Osteoblast (primary cell): ENCODE results near the gene CCL13. TPM values are rescaled to one million over a fixed set of nuclear protein-coding genes. Genes with fewer than 3 reads are reported as not detected.

Experiments
- DNase-seq: peaks from one replicate; pipeline ENCODE4 v3.0.0; 2011; ENCODE audit warnings: low spot score, mixed read lengths; ENCODE audit not compliant: insufficient read length; ENCODE audit errors: missing footprints
- H2AFZ ChIP-seq: 2 replicates; pipeline ENCODE4 v1.6.0; 2011; ENCODE audit warnings: mild to moderate bottlenecking, low read length
- H3K27ac ChIP-seq: 2 replicates; pipeline ENCODE4 v1.5.1; 2011; ENCODE audit warnings: mild to moderate bottlenecking, low read depth, low read length, moderate library complexity
- H3K27me3 ChIP-seq: 2 replicates; pipeline ENCODE4 v1.6.0; 2012; ENCODE audit warnings: mild to moderate bottlenecking, control low read depth, inconsistent platforms, low read length, moderate library complexity; ENCODE audit not compliant: insufficient read depth
- H3K36me3 ChIP-seq: 2 replicates; pipeline ENCODE4 v1.5.1; 2011; ENCODE audit warnings: mild to moderate bottlenecking, low read length, control low read depth, moderate library complexity; ENCODE audit not compliant: insufficient read depth
- H3K4me1 ChIP-seq: 2 replicates; pipeline ENCODE4 v1.5.1; 2011; ENCODE audit warnings: mild to moderate bottlenecking, low read length, control low read depth, moderate library complexity; ENCODE audit not compliant: insufficient read depth
- H3K4me2 ChIP-seq: 2 replicates; pipeline ENCODE4 v1.6.0; 2011; ENCODE audit warnings: mild to moderate bottlenecking, low read length; ENCODE audit not compliant: insufficient read depth
- H3K4me3 ChIP-seq: fragments of 200-600 bp; sonication (generic); 3 replicates; pipeline ENCODE4 v1.5.1; 2012; ENCODE audit warnings: mild to moderate bottlenecking, low read length, inconsistent platforms; ENCODE audit not compliant: insufficient read depth
- H3K79me2 ChIP-seq: 2 replicates; pipeline ENCODE4 v1.6.0; 2012; ENCODE audit warnings: mild to moderate bottlenecking, low read length, control low read depth, inconsistent platforms; ENCODE audit not compliant: insufficient read depth
- H3K9me3 ChIP-seq: 2 replicates; pipeline ENCODE4 v1.5.1; 2011; ENCODE audit warnings: low read depth, low read length, control low read depth
- H4K20me1 ChIP-seq: 2 replicates; pipeline ENCODE4 v1.6.0; 2012; ENCODE audit warnings: mild to moderate bottlenecking, low read length, control low read depth; ENCODE audit not compliant: insufficient read depth
- total RNA-seq: library from RNA; depleted of rRNA; stranded (reverse); fragments of >200 nt; gene quantifications from 2 replicates; pipeline ENCODE4 v1.2.3, GENCODE V29; 2012
- TF ChIP-seq, protein P1 (sequence below): IDR thresholded peaks from 2 replicates; pipeline ENCODE4 v1.5.1; 2011; ENCODE audit warnings: mild to moderate bottlenecking, low read depth, low read length, moderate library complexity; ENCODE audit errors: extremely low read depth

CCL13 gene
- total RNA-seq, 1 donor: 0.36 TPM

DNA sequence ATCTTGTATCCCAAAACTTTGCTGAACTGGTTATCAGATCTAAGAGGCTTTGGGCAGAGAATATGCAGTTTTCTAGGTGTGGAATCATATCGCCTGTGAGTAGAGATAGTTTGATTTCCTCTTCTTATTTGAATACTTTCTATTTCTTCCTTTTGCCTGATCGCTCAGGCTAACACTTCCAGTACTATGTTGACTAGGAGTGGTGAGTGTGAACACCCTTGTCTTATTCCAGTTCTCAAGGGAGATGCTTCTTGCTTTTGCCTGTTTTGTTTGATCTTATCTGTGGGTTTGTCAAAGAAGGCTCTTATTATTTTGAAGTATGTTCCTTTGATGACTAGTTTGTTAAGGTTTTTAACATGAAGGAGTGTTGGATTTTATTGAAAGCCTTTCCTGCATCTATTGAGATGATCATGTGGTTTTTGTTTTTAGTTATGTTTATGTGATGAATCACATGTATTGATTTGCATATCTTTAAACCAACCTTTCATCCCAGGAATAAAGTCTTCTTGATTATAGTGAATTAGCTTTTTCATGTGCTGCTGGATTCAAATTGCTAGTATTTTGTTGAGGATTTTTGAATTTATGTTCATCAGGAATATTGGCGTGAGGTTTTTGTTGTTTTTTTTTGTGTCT lies 17.0 kb upstream of the CCL13 start:
- TF ChIP-seq, protein P1, sequence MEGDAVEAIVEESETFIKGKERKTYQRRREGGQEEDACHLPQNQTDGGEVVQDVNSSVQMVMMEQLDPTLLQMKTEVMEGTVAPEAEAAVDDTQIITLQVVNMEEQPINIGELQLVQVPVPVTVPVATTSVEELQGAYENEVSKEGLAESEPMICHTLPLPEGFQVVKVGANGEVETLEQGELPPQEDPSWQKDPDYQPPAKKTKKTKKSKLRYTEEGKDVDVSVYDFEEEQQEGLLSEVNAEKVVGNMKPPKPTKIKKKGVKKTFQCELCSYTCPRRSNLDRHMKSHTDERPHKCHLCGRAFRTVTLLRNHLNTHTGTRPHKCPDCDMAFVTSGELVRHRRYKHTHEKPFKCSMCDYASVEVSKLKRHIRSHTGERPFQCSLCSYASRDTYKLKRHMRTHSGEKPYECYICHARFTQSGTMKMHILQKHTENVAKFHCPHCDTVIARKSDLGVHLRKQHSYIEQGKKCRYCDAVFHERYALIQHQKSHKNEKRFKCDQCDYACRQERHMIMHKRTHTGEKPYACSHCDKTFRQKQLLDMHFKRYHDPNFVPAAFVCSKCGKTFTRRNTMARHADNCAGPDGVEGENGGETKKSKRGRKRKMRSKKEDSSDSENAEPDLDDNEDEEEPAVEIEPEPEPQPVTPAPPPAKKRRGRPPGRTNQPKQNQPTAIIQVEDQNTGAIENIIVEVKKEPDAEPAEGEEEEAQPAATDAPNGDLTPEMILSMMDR: no peak
- no peaks in the 10 kb centered on the region for H3K9me3 ChIP-seq
- no peak for DNase-seq

DNA sequence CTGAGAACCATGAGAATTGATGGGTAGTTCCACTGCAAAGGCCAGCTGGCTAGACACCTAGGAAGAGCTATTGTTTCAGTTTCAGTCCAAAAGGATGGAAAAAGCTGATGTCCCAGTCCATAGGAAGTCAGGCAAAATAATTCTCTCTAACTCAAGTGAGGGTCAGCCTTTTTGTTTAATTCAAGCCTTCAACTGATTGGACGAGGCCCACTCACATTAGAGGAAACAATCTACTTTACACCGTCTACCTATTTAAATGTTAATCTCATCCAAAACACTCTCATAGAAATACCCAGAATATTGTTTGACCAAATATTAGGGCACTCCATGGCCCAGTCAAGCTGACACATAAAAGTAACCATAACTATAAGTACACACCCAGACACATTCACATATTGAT lies 14.4 kb upstream of the CCL13 start:
- DNase-seq: no peak
- Histone ChIP-seq H3K4me2 (no peak overlapping the region), H3K4me3 (no peak overlapping the region)

More for the DNA sequence above, 17.0 kb upstream of the CCL13 start:
- Histone ChIP-seq H3K27ac (no peak overlapping the region), H3K4me2 (no peak overlapping the region), H3K36me3 (no peaks in the 10 kb centered on the region), H2AFZ (no peak overlapping the region), H3K4me1 (no peaks in the 10 kb centered on the region), H3K79me2 (no peaks in the 10 kb centered on the region), H3K27me3 (no peaks in the 10 kb centered on the region), H4K20me1 (no peaks in the 10 kb centered on the region), H3K4me3 (no peak overlapping the region)

DNA sequence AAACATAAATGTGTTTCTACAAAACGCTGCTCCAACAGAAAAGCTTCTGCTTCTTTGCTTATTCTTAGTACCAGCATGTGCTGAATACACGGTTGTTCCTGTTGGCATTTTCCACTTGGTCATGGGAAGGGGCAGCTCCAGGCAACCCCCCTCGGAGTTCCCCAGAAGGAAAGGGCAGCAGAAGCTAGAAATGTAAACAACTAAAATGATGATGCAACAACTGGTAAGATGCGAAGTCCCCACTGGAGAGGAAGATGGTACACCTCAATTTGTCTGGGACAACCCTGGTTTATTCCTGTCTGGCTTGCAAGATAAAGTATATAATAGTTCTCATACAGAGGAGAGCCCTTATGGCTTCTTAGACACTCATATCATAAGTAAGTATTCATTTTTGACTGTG lies 9.2 kb upstream of the CCL13 start:
- no peaks in the 10 kb centered on the region for H3K36me3 ChIP-seq
- TF ChIP-seq, protein P1: no peak
- H3K27me3 ChIP-seq: no peaks in the 10 kb centered on the region
- H4K20me1 ChIP-seq: no peaks in the 10 kb centered on the region
- no peak overlapping the region for H3K4me3 ChIP-seq
- H3K27ac ChIP-seq: no peak overlapping the region
- H3K9me3 ChIP-seq: no peaks in the 10 kb centered on the region
- H3K4me2 ChIP-seq: no peak overlapping the region
- no peak overlapping the region for H2AFZ ChIP-seq
- DNase-seq: no peak
- no peaks in the 10 kb centered on the region for H3K79me2 ChIP-seq
- no peaks in the 10 kb centered on the region for H3K4me1 ChIP-seq

More for the DNA sequence above, 14.4 kb upstream of the CCL13 start:
- Histone ChIP-seq H3K4me1 (no peaks in the 10 kb centered on the region), H3K36me3 (no peaks in the 10 kb centered on the region), H2AFZ (no peak overlapping the region), H3K79me2 (no peaks in the 10 kb centered on the region), H3K27ac (no peak overlapping the region), H4K20me1 (no peaks in the 10 kb centered on the region), H3K27me3 (no peaks in the 10 kb centered on the region), H3K9me3 (no peaks in the 10 kb centered on the region)
- TF ChIP-seq, protein P1: no peak

DNA sequence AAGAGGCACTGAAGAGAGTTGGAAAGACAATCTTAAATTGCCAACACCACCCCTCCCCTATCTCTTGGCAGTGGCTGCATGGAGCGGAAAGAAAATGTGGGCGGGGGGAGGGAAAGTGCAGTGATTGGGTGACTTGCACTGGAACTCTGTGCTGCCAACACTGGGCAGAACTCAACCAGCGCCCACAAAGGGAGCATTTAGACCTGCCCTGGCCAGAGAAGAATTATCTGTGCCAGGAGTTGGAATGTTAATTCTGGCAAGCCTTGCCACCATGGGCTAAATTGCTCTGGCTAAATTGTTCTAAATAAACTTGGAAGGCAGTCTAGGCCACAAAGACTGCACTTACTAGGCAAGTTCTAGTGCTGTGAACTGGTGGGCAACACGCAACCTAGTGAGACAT lies 6.5 kb upstream of the CCL13 start:
- TF ChIP-seq, protein P1: no peak

More for the DNA sequence above, 6.5 kb upstream of the CCL13 start:
- Histone ChIP-seq H3K4me1 (no peaks in the 10 kb centered on the region), H3K79me2 (no peaks in the 10 kb centered on the region), H3K36me3 (no peaks in the 10 kb centered on the region), H3K27ac (no peak overlapping the region), H3K4me3 (no peak overlapping the region), H3K4me2 (no peak overlapping the region), H3K27me3 (no peaks in the 10 kb centered on the region), H2AFZ (no peak overlapping the region), H3K9me3 (no peaks in the 10 kb centered on the region), H4K20me1 (no peaks in the 10 kb centered on the region)
- no peak for DNase-seq
